IPS-18c (cell line): ENCODE data around the gene PLPPR3.

Experiments used
- H3K4me3 ChIP-seq: 2 replicates; pipeline ENCODE4 v1.7.0; 2013; ENCODE audit warnings: low read depth, mild to moderate bottlenecking, low read length, moderate library complexity; ENCODE audit not compliant: insufficient read depth
- H3K9me3 ChIP-seq: one replicate; pipeline ENCODE4 v1.6.1; 2013; ENCODE audit warnings: mild to moderate bottlenecking, low read length, moderate library complexity; ENCODE audit not compliant: control insufficient read depth, insufficient read depth

The PLPPR3 gene

DNA sequence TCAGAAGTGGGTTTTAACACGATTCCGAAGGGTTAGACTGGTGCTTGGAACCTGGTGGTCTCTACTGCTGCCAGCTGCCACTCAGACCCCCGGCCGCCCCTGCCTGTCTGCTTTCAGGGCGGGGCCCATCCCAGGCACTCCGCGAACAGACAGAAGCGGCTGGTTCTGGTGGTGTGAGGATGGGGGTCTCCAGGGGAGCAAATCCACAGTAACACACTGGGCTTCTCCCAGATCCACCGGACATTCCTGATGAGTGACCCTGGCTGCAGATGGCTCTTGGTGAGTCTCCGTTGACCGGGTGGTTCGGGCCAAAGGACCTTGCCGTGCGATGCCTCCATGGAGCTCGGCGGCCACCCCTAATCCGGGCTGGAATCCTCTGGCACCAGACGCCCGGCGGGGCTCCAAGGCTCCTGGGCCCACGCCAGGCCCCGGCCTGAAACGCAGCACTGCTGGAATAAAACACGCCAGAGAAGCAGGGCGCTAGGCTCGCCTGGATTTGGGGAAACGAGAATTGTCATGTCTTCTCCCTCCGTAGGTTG lies 26.6 kb downstream of the PLPPR3 start:
- Histone ChIP-seq H3K4me3 (no peak overlapping the region), H3K9me3 (no peaks in the 10 kb centered on the region)

DNA sequence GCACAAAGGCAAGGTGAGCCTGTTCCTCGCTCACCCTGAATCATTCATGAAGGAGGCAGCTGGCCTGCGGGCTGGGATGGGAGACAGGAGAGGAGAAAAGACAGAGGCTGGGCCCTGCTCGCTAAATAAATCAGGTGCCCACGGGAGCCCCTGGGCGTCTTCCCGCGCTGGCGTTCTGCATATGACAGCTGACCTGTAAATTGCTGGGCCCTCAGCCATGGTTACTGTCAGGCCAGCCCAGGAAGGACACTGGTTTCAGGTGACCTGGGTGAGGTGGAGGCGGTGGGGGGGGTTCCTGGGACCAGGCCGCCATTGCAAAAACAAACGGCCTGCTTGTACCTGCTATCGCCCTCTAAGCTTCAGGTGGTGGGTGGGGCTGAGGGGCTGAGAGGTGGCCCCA lies 27.9 kb downstream of the PLPPR3 start:
- Histone ChIP-seq H3K9me3 (peaks cover 3% of the 10 kb centered on the region), H3K4me3 (no peak overlapping the region)

- Histone ChIP-seq H3K9me3 (peaks cover 3% of the 10 kb centered on the region), H3K4me3 (no peak overlapping the region)
Observed at GRCh38 chr19:792306-792885, 29.4 kb downstream of the PLPPR3 start.

DNA sequence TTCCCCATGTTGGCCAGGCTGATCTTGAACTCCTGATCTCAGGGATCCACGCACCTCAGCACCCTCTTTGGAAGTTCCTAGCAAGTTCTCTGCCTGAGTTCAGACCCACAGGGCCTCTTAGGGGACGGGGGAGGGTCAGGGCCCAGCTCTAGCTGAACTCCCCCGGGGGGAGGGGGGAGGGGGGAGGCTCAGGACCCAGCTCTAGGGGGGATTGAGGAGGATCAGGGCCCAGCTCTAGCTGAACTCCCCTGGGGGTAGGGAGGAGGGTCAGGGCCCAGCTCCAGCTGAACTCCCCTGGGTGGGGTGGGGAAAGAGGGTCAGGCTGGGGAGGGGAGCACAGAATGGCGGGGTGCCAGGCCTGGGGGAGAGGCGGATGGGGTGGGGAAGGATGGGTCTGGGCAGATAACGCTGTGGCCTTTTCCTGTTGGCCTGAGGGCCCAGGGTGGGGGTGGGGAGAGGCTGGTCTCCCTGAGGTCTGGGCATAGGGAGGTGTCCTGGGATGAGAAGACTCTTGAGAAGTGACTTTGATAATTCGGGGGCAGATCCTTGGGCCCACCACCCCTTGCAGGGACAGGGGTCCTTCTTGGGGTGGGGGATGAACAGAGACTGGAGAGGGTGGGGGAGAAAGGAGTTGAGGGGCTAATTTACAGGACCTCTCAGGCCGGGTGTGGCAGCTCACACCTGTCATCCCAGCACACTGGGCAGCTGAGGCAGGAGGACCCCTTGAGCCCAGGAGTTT lies 30.0 kb downstream of the PLPPR3 start:
- no peak overlapping the region for H3K4me3 ChIP-seq
- peaks cover 3% of the 10 kb centered on the region for H3K9me3 ChIP-seq

GRCh38 chr19:791007-791566 lies 30.7 kb downstream of the PLPPR3 start:
- Histone ChIP-seq H3K9me3 (peaks cover 3% of the 10 kb centered on the region), H3K4me3 (no peak overlapping the region)

- H3K9me3 ChIP-seq: peaks cover 3% of the 10 kb centered on the region
- H3K4me3 ChIP-seq: no peak overlapping the region
Observed at GRCh38 chr19:789701-790060, 32.1 kb downstream of the PLPPR3 start.

DNA sequence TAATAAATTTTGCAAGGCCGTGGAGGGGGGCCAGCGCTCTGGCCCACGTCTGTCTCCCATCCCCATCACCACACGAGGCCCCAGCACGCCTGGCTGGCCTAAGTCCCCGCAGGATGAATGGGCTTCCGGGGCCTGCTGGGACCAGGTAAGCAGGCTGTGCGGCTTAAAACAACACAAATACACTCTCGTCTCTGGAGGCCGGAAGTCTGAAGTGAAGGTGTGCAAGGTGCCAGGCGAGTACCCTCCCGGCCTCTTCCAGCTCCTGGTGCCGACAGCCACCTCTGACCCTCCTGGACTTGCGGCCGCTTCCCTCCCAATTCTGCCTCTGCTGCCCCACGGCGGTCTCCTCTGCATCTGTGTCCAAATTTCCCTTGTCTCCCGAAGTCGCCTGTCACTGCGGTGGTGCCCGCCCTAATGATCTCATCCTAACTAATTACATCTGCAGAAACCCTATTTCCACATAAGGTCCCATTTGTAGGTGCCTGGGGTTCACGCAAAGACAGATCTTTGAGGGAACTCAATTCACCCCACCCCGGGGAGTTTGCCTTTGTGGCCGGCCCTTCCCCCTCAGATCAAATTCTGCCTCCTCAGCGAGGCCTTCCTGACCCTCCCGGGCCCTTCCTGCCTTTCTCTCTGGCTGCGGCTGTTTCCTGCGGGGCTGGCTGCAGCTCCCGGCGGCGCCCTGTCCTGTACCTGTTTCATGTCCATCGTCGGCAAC lies 32.6 kb downstream of the PLPPR3 start:
- peak overlapping the region; percentile 9; the same call in 1 of the 2 replicates for H3K4me3 ChIP-seq

GRCh38 chr19:788686-788982 lies 33.1 kb downstream of the PLPPR3 start:
- H3K4me3 ChIP-seq: peak overlapping the region; percentile 9; the same call in 1 of the 2 replicates
- H3K9me3 ChIP-seq: peaks cover 3% of the 10 kb centered on the region

More for the DNA sequence above, 32.6 kb downstream of the PLPPR3 start:
- H3K9me3 ChIP-seq: peaks cover 3% of the 10 kb centered on the region

DNA sequence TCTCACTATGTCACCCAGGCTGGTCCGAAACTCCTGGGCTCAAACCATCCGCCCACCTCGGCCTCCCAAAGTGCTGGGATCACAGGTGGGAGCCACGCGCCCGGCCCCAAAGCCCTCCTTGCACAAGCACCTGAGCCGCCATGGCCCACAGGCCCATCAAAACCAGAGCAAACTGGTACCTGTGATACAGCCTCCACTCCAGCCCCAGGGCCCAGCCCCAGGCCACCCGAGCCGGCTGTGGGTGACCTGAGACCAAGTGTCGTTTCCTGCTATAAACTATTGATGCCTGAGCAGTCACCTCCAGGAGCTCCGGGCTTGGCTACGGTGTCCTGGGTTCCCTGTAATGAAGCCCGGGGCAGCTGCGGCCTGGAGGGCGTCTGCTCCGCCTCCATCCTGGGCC lies 34.2 kb downstream of the PLPPR3 start:
- Histone ChIP-seq H3K4me3 (no peak overlapping the region), H3K9me3 (peaks cover 3% of the 10 kb centered on the region)

DNA sequence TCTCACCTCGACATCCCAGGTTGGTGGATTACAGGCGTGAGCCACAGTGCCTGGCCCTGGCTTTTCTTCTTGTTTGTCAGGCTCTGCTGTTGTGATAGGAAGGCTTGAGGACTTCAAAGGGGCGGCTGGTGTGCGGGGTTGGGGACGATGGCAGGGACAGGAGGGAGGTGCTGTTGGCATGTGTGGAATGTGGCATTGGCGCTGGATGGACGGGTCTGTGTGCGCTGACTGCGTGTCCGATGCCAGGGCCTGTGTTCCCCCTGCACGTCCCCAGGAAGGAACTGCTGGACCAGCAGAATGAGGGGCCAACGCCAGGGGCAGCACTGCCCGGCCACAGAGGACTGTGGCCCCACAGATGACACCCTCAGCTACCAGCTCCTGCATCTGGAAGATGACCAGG lies 37.2 kb downstream of the PLPPR3 start:
- no peaks in the 10 kb centered on the region for H3K9me3 ChIP-seq
- no peak overlapping the region for H3K4me3 ChIP-seq

GRCh38 chr19:782878-783668 lies 38.7 kb downstream of the PLPPR3 start:
- Histone ChIP-seq H3K4me3 (peak overlapping the region; percentile 36), H3K9me3 (no peaks in the 10 kb centered on the region)

GRCh38 chr19:782185-782877 lies 39.4 kb downstream of the PLPPR3 start:
- Histone ChIP-seq H3K9me3 (no peaks in the 10 kb centered on the region), H3K4me3 (peak overlapping the region; percentile 36; the same call in 1 of the 2 replicates)

DNA sequence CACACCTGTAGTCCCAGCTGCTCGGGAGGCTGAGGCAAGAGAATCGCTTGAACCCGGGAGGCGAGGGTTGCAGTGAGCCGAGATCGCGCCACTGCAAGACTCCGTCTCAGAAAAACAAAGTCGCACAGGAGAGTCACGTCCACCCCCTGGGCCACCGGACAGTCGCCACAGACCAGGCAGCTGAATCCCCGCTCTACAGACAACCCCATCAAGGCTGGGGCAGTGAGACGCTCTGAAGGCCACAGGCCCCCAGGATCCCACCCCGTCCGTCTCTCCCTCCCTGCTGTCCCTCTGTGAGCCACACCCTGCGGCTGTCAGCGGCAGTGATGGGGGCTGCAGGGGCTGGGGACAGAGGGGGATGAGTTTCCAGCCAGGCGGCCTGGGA lies 40.0 kb downstream of the PLPPR3 start:
- Histone ChIP-seq H3K9me3 (no peaks in the 10 kb centered on the region), H3K4me3 (peak overlapping the region; percentile 36; the same call in 1 of the 2 replicates)

- Histone ChIP-seq H3K9me3 (no peaks in the 10 kb centered on the region), H3K4me3 (no peak overlapping the region)
Observed at GRCh38 chr19:780935-781334, 40.8 kb downstream of the PLPPR3 start.

DNA sequence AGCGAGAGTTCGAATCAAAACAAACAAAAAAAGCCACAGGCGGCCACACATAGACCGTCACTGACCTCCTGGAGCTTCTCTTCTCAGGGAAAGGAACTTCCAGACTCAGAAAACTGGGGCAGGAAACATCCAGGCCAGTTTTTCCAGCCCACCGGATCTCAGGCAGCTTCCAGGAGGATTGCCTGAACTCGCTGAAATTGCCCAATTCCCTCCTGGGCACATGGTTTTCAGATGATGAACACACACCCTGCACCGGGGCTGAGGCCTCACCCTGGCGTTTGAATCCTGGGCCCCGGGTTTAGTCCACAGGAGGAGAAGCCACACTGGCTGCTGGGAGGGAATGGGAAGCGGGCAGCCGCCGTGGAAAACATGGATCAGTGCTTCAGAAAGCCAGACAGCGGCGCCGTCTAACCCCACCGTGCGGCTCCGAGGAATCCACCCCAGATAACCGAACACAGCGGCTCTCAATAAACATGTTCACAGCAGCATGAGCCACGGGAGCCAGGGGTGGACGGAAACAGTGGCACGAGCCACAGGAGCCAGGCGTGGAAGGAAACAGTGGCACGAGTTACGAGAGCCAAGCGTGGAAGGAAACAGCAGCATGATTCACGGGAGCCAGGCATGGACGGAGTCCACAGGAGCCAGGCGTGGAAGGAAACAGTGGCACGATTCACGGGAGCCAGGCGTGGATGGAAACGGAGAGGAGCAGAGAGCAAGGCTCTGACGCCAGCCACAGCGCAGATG lies 42.7 kb downstream of the PLPPR3 start:
- Histone ChIP-seq H3K9me3 (no peaks in the 10 kb centered on the region), H3K4me3 (no peak overlapping the region)

- H3K4me3 ChIP-seq: no peak overlapping the region
- no peaks in the 10 kb centered on the region for H3K9me3 ChIP-seq
Observed at GRCh38 chr19:776549-776948, 45.2 kb downstream of the PLPPR3 start.
